ENCODE measurements around the gene CCNF. TPM values are rescaled to one million over a fixed set of nuclear protein-coding genes. Genes with fewer than 3 reads are reported as not detected.
A peak's percentile ranks its signal among the peaks of the same experiment; 100 is the strongest.

CCNF gene
- total RNA-seq, 1 donor: 4.8 TPM

GRCh38 chr16:2455081-2455845 is 26.0 kb downstream of the CCNF start:
- no peak for DNase-seq (ENCODE audit: low read depth in 2 of 3, low spot score in 2 of 3)

- no peak for DNase-seq (ENCODE audit: low read depth in 2 of 3, low spot score in 2 of 3)
Measured at GRCh38 chr16:2456551-2457153, 27.4 kb downstream of the CCNF start.

- DNase-seq (ENCODE audit: low read depth in 2 of 3, low spot score in 2 of 3): no peak
Measured at GRCh38 chr16:2457267-2457666, 28.0 kb downstream of the CCNF start.

- DNase-seq (ENCODE audit: low read depth in 2 of 3, low spot score in 2 of 3): no peak
Measured at GRCh38 chr16:2457946-2458345, 28.7 kb downstream of the CCNF start.

GRCh38 chr16:2458887-2459646 is 29.8 kb downstream of the CCNF start:
- no peak for DNase-seq (ENCODE audit: low read depth in 2 of 3, low spot score in 2 of 3)

GRCh38 chr16:2459647-2460390 is 30.6 kb downstream of the CCNF start, which contains the start of gene TEDC2:
TSS of gene TEDC2 (plus strand) at chr16:2460109. CDS start at chr16:2460145, 36 bp downstream.
- DNase-seq (ENCODE audit: low read depth in 2 of 3, low spot score in 2 of 3): peak; percentile 80 to 97 (median 96)

GRCh38 chr16:2460391-2460713 is 31.1 kb downstream of the CCNF start:
- DNase-seq (ENCODE audit: low read depth in 2 of 3, low spot score in 2 of 3): no peak

- no peak for DNase-seq (ENCODE audit: low read depth in 2 of 3, low spot score in 2 of 3)
Measured at GRCh38 chr16:2460916-2461315, 31.7 kb downstream of the CCNF start.

- no peak for DNase-seq (ENCODE audit: low read depth in 2 of 3, low spot score in 2 of 3)
Measured at GRCh38 chr16:2462031-2462866, 33.0 kb downstream of the CCNF start.

GRCh38 chr16:2464333-2464732 is 35.1 kb downstream of the CCNF start:
- no peak for DNase-seq (ENCODE audit: low read depth in 2 of 3, low spot score in 2 of 3)

- peak in 1 of 3 donors; percentile 33 for DNase-seq (ENCODE audit: low read depth in 2 of 3, low spot score in 2 of 3)
Measured at GRCh38 chr16:2465653-2466415, 36.6 kb downstream of the CCNF start.

GRCh38 chr16:2466667-2467527 is 37.6 kb downstream of the CCNF start:
- DNase-seq (ENCODE audit: low read depth in 2 of 3, low spot score in 2 of 3): no peak

GRCh38 chr16:2467528-2468232 is 38.4 kb downstream of the CCNF start:
- DNase-seq (ENCODE audit: low read depth in 2 of 3, low spot score in 2 of 3): peak in 2 of 3 donors; percentile 33 to 39

- no peak for DNase-seq (ENCODE audit: low read depth in 2 of 3, low spot score in 2 of 3)
Measured at GRCh38 chr16:2468233-2468724, 39.0 kb downstream of the CCNF start.

GRCh38 chr16:2468725-2469398 is 39.6 kb downstream of the CCNF start:
- no peak for DNase-seq (ENCODE audit: low read depth in 2 of 3, low spot score in 2 of 3)

GRCh38 chr16:2469399-2470233 is 40.4 kb downstream of the CCNF start:
- no peak for DNase-seq (ENCODE audit: low read depth in 2 of 3, low spot score in 2 of 3)

Data from hematopoietic multipotent progenitor cell (in vitro differentiated cells).